Activated T-cell treated with anti-CD3 and anti-CD28 coated beads for 1 hour (primary cell): Measurements from ENCODE around the gene STC2.

Experiments used
- DNase-seq: peaks from one replicate; pipeline ENCODE4 v3.0.0-alpha.2; 2020; ENCODE audit warnings: low read depth

STC2 gene

DNA sequence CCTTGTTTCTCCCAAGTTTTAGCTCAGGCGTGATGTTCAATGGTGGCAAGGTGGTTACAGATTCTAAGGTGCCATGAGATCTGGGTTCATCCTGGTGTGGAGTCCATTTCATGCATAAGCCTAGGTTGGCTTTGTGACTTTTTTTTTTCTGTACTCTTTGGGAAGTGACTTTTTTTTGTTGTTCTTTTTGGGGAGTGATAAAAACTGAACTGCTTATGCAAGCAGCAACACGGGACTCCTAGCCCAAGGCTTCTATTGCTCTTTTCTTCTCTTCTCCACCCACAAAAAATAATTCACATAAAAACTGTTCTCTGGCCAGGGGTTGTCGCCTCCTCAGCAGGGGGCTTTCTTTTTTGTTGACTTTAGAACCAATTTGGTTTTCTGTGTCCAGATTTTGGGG is 15.4 kb downstream of the STC2 start:
- no peak for DNase-seq

DNA sequence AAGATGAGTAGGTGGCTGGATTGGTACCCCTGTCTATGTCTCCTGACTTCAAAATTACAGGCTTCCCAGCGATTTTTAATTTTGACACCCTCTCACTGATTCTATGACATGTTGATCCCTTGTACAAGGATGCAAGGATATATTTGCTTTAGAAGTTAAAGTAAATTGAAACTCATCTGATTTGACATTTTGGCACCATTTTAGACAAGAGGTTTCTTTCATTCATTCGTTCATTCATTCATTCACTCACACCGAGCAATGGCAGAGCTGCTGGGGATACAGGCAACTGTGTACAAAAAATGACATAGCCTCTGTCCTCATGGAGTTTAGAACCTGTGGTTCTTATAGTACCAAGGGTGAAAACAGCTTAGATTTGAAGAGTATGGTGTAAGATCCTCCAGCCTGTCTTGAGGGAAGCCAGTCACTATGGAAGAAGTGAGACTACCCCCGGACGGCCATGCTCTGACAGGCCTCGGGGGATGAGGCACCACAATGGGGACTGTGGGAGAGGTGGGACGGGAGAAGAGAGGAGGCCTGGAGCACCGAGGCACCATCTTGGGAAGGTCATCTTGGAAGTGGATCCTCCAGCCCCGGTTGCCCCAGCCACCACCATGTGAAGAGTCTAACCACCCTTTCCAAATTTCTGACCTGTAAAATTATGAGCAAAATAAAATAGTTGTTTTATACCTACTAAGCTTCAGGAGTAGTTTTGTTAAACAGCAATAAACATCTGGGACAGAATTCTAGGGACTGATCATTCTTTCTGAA is 16.2 kb downstream of the STC2 start:
- no peak for DNase-seq

DNA sequence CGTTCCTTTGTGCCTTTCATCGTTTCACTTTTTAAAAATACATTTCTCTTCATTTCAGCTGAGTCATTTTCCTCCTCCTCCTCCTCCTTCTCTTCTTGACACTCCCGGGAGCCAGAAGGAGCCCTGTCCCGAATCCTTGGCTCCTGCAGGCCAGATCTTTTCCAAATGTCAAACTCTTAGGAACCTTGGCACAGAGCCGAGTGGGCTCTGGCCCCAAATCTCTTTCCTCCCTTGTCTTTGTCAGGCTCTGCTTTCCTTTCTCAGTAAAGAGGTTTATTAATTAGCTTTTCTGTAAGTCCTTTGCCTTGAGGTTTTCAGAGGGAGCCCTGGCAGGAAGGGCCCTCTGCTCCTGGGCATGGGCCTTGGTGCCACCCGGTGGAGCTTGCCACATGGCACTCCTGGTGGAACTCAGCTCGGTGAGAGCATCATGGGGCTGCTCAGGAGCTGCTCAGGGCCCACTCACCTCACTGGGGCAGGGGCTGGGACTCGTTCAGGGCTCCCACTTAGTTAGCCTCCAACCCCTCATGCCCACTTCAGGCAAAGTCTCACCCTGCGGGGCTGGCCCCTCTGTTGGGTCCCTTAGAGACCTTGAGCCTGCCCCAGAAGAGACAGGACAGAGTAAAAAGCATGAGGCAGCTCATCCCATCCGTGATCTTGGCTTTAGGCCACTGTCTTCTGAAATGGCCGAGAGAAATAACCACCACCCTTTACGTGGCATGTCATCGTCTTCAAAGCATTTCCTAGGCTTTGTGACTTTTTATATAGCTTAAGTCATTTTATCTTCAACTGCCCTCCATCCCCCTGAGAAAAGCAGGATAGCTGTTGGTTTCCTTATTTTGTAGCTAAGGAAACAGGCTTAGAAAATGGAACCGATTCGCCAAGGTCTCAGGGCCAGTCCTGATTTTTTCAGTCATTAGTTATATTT is 17.1 kb downstream of the STC2 start:
- DNase-seq: no peak

DNA sequence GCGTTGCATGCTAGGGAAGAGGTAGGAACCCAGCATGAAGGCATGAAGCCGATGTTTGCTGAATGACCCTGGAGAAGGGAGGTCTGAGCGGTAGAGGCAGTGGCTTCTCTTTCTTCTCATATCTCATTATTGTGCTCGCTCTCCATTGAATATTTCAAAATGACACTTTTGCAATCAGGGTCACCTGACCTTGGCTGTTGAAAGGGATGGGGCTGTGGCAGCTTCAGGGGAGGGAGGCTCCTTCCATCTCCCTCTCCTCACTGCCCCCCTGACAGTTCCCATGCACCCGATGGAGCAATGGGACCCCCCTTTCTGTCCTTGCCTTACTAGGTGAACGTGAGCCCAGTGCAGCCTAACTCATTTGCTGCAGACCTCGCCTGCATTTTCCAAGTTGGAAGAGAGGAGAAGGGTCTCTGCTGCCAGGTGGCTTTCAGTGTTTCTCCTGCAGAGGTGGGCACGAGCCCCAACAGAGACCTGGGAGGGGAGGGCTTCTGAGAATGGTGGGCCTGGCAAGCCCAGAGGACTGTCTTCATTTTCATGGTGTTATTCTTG is 17.9 kb downstream of the STC2 start:
- no peak for DNase-seq

- no peak for DNase-seq
Observed at GRCh38 chr5:173309731-173310130, 18.5 kb downstream of the STC2 start.

DNA sequence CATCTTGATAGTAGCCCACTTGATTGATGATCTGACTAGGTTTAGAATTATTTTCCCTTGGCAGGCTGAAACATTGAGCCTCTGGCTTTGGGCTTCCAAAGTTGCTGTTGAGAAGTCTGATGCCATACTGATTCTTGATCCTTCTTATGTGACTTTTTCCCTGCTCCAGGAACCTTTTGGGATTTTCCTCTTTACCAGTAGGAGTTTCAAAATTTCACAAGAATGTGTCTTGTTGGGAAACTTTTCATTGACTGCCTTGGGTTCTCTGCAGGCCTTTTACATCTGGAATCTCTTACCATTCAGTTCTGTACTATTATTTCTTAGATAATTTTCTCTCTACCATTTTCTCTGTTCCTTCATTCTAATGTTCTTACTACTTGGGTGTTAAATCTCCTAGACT is 20.0 kb downstream of the STC2 start:
- DNase-seq: no peak

DNA sequence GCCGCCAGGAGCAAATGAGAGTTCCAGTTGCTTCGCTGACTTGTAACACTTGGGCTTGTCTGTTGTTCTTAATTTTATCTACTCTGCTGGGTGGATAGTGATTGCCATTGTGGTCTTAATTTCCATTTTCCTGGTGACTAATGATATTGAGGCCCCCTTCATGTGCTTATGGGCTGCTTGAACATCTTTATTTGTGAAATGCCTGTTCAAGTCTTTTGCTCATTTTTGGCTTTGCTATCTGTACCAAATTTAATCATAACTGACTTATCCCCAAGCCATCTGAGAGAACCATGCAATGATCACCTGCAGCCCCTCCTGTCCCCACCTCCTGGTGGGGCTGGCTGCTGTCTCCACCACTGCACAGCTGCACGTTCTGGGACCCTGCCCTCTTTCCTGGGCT is 20.5 kb downstream of the STC2 start:
- DNase-seq: no peak

- DNase-seq: no peak
Observed at GRCh38 chr5:173306695-173307094, 21.5 kb downstream of the STC2 start.

DNA sequence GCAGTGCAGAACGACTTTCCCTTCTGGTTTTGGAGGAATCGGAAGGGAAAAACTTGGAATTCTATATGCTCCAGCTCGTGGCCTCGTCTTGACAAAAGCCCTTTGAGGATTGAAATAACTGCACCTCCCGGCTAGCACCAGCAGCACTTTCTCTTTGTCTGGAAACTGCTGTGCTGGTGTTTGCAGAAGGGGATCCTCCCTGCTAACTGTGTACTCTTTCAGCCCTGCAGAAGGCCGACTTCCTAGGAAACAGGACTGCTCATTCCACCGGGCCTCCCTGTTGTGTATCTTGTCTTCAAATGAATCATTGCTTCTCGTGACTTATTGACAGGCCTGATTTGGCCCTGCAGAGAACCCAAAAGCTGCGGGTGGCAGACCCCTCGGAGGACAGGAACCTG is 23.6 kb downstream of the STC2 start:
- DNase-seq: no peak

DNA sequence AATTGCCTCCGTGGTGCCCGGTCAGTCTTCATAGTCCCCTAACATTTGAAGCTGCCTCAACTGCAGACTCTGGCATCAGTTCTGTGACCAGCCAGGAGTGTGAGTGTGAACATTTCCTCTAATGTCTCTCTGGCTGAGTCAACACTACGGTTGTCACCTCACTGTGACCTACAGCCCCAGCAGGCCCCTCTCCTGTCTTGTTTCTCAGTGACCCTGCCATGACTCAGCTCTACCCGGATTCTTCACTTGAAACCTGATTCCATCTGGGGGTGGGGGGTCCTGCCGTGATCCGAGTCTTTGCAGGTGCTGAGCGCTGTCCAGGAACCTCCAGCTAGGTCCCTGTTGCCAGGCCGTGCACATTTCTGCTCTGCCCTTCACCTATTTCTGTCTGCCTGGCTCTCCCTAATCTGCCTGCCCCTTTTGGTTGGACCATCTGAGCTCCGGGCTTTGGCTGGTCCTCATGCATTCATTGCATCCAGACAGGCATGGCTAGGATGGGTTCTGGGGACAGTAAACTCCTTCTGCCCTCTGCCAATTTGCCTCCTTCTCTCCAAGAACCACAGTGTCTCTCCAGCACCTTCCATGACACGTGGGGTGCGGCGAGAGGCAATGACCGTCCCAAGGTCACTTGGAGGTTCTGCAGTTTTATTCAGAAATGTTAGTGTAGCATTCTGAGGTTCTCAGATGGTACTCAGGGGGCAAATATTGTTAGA is 24.2 kb downstream of the STC2 start:
- DNase-seq: no peak

- DNase-seq: no peak
Observed at GRCh38 chr5:173302546-173303155, 25.6 kb downstream of the STC2 start.

DNA sequence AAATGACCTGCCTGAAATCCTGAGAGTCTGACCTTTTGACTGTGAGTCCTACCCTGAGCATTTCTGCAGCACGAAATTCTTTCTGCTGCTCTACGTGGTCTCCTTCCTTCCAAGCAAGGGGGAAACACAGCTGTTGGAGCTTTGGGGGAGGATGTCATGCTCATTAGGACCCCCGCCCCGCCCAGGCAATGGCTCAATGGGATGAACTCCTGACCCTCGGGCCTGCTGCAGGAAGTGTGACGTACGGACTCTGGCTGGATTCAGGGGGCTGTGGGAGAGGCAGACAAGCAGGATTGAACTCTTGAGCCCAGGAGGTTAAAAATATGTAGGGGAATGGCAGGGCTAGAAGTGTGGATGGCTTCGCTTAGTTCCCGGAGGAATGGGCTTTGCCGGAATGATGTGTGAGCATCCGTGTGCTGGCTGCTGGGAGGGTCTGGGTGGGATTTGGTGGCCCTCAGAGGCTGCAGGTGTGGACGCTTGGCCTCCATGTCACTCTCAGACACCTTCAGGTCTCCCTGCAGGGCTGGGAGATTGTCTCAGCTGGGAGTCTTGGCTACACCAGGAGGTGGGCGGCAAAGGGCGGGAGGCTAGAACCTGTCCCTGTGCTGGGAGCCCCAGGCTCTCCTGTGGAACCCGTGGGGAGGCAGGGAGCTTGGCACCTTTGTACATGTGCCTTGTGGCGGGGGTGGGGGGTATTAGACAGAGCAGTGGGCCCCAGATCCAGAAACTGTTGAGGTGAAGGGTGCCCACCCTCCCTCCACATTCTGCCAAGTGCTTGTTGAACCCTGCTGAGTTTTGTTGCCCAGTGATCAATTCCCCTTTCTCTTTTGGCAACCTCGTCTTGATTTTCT is 26.3 kb downstream of the STC2 start:
- no peak for DNase-seq

DNA sequence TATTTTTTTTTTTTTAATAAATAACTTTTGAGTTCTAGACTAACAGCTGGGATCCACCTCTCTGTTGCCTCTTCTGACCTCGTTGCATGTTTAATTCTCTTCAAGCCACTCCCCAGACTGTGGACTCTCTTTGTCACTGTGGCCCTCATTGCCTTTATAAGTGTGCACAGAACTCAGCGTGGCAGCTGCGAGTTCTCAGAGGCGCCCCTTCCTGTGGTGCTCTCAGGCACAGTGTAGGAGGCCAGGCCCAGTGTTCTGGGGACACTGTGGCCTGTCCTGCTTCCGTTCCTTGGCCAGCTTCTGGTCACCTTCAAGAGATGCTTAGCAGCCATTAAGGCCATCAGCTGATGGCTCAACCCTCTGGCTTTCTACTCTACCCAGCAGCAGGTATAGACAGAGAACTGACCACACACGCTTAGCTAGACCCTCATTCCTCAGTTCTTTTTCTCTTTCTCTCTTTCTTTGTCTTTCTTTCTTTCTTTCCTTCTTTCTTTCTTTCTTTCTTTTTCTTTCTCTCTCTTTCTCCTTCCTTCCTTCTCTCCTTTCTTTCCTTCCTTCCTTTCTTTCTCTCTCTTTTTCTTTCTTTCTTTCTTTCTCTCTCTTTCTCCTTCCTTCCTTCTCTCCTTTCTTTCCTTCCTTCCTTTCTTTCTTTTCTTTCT is 27.7 kb downstream of the STC2 start:
- no peak for DNase-seq

DNA sequence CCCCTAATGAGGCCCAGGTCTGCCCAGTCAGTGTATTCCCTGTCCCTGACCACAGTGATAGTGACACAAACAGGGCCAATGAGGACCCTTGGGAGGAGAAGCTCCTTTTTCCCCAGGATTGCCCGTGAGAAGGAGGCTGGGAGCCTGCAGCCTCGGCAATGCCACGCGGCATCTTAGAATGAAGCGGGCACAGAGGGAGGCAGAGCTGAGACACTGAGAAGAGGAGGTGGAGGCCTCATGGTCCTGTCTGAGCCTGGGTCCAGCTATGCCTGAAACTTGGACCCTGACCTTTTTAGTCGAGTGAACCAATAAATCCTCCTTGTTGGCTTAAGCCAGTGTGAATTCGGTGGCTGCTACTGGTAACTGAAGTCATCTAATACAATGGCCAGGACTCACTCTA is 28.4 kb downstream of the STC2 start:
- DNase-seq: no peak

DNA sequence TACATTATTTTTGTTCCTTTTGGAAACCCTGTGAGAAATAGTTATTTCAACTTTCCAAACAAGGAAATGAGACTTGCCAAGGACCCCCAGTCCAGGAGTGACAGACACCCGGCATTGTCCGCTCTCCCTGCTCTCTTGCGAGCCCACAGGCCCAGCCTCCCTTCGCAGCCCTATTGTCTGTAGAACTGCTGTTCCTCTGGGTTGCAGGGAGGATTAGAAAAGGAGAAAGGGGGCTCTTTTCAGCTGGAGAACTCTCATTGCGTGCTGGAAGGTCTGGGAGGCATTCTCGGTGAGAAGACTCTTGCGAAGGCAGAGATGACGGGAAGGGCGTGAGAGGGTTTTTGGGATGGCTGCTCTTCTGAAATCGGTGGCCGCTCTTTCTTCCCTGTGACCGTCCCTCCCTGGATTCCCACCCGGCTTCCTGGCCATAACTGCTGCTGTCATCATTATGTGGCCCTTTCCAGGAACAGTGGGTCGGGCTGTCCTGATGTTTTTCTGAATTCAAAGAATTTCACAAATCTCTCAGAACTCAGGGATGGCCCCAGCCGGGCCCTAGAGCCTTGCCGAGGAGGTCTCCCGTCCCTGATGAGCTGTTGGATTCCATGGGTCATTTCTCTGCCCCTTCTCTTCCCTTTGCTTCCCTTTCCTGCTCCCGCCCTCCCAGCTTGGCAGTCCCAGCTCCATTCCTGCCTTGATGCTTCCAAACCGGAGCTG is 29.8 kb downstream of the STC2 start:
- DNase-seq: no peak

DNA sequence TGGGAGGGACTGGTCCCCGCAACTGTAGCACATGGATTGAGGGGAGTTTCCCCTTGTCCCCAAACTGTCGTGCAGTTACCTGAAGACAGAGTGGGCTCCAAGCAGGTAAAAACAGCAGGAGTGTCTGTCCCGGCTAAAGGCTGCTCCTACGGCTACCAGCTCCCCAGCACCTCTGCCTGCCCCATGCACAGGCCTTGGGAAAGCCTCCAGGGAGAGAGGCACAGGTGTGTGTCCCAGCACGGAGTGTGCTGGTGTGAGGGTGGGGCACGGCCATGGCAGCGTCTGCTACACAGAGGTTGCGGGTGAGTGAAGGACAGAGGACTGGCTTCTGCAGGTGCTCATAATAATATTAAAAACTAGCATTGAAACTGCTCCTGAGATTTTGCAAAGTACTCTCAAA is 30.4 kb downstream of the STC2 start:
- DNase-seq: no peak

DNA sequence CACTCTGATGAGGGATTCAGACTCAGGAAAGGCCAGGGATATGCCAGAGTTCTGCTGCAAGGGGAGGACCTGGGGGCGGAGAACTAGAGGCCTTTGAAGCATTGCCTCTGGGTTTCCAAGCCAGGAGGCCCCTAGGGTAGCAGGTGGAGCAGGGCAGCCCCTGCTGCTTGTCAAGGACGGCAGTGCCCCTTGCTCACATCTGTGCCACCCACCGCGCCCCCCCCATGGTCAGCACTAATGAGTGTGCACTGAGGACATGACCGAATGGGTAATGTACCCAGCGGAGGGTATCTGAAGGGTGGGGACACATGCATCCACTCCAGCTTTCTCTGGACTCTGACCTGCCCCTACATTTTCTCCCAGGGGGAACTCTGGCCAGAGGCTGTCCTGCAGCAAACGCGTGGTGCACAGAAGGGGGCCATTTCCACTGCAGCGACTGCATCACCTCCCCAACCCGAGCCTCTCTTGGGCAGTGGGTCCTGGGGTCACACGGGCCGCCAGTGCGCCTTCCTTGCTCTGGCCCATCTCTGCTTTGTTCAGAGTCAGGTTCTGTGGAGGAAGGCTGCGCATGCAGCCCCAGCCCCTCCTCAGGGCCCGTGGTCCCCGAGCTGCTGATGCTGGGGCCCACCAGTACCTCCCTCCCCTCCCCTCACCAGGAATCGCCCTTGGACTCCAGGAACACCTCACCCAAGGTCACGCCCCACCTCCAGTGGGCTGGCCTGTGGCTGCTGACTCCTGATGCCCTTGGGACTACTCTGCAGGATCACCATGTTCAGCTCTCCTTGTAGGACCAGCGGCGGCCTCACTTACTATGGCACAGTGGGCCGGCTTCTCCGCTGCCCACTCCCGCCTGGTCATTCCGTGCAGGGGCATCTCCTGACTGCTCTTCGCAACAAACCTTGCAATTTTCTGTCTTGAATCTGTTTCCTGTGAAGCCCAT is 31.2 kb downstream of the STC2 start:
- no peak for DNase-seq

GRCh38 chr5:173295796-173296195 is 32.4 kb downstream of the STC2 start:
- DNase-seq: no peak
